Ectodermal cell (in vitro differentiated cells): Measurements from ENCODE around the gene NUCKS1. TPM values are rescaled to one million over a fixed set of nuclear protein-coding genes. Genes with fewer than 3 reads are reported as not detected.

Experiments used
- H3K27ac ChIP-seq: 2 replicates; pipeline ENCODE4 v1.7.0; 2013; ENCODE audit warnings: mild to moderate bottlenecking, low read depth, low read length; ENCODE audit not compliant: insufficient read depth, poor library complexity, severe bottlenecking
- H3K27me3 ChIP-seq: 2 replicates; pipeline ENCODE4 v1.7.0; 2013; ENCODE audit warnings: mild to moderate bottlenecking, low read length; ENCODE audit not compliant: insufficient read depth, control insufficient read depth, poor library complexity, severe bottlenecking
- H3K36me3 ChIP-seq: one replicate; pipeline ENCODE4 v1.7.0; 2013; ENCODE audit warnings: low read length; ENCODE audit not compliant: control insufficient read depth, insufficient read depth
- H3K4me1 ChIP-seq: one replicate; pipeline ENCODE4 v1.7.0; 2013; ENCODE audit warnings: low read length; ENCODE audit not compliant: control insufficient read depth, insufficient read depth
- H3K4me3 ChIP-seq: 2 replicates; pipeline ENCODE4 v1.7.0; 2013; ENCODE audit warnings: low read depth, low read length, control low read depth; ENCODE audit not compliant: insufficient read depth
- H3K9me3 ChIP-seq: 2 replicates; pipeline ENCODE4 v1.7.0; 2013; ENCODE audit warnings: mild to moderate bottlenecking, low read length, moderate library complexity; ENCODE audit not compliant: control insufficient read depth
- WGBS, 2 experiments: methylation state at CpG; one replicate each; pipeline ENCODE4 v1.1.7; 2013; ENCODE audit warnings: missing lambda C conversion rate in 2 of 2; 5-methylcytosine and 5-hydroxymethylcytosine counted together
- polyA plus RNA-seq, 4 experiments: library from polyadenylated mRNA; stranded (reverse); fragments of 50-300 nt; gene quantifications; one replicate each; pipeline ENCODE4 v1.2.3, GENCODE V29; 2013

The NUCKS1 gene
- 455 TPM for polyA plus RNA-seq (2013, experiment 1 of 4)
- 448 TPM for polyA plus RNA-seq (2013, experiment 2 of 4)
- 311 TPM for polyA plus RNA-seq (2013, experiment 3 of 4)
- polyA plus RNA-seq (2013, experiment 4 of 4) = 357 TPM

- 1% methylated on average over 27 of the region's 27 CpGs for WGBS, 2 experiments
- no peaks in the 10 kb centered on the region for H3K9me3 ChIP-seq
- peak within 1 kb of the TSS; percentile 97 for H3K4me3 ChIP-seq
- peak within 1 kb of the TSS; percentile 87 for H3K27ac ChIP-seq
- peaks cover 9% of the 10 kb centered on the region for H3K4me1 ChIP-seq
- no peaks in the 10 kb centered on the region for H3K27me3 ChIP-seq
- H3K36me3 ChIP-seq = no peaks in the 10 kb centered on the region
Measured at GRCh38 chr1:205750138-205751035, at the start of gene NUCKS1. Gene NUCKS1 (minus strand): TSS chr1:205750182. CDS start chr1:205749973, 209 bp downstream.

GRCh38 chr1:205798577-205798976, 48.6 kb upstream of the NUCKS1 start:
- Histone ChIP-seq H3K36me3 (peaks cover 7% of the 10 kb centered on the region), H3K9me3 (no peaks in the 10 kb centered on the region), H3K27me3 (no peaks in the 10 kb centered on the region), H3K4me1 (peaks cover 28% of the 10 kb centered on the region), H3K27ac (no peak overlapping the region), H3K4me3 (no peak overlapping the region)
- 75 to 76% methylated on average over 5 of the region's 5 CpGs for WGBS, 2 experiments

GRCh38 chr1:205797168-205797567, 47.2 kb upstream of the NUCKS1 start:
- no peak overlapping the region for H3K27ac ChIP-seq
- 92 to 95% methylated on average over 2 of the region's 2 CpGs for WGBS, 2 experiments
- H3K36me3 ChIP-seq = peaks cover 7% of the 10 kb centered on the region
- H3K4me3 ChIP-seq = no peak overlapping the region
- H3K4me1 ChIP-seq = peaks cover 40% of the 10 kb centered on the region
- no peaks in the 10 kb centered on the region for H3K9me3 ChIP-seq
- no peaks in the 10 kb centered on the region for H3K27me3 ChIP-seq

GRCh38 chr1:205794011-205794730, 44.2 kb upstream of the NUCKS1 start:
- Histone ChIP-seq H3K4me1 (peaks cover 22% of the 10 kb centered on the region), H3K9me3 (no peaks in the 10 kb centered on the region), H3K27ac (no peak overlapping the region), H3K36me3 (peaks cover 6% of the 10 kb centered on the region), H3K4me3 (no peak overlapping the region), H3K27me3 (no peaks in the 10 kb centered on the region)
- WGBS, 2 experiments = 74 to 78% methylated on average over 5 of the region's 5 CpGs

GRCh38 chr1:205792961-205793673, 43.1 kb upstream of the NUCKS1 start:
- Histone ChIP-seq H3K36me3 (no peaks in the 10 kb centered on the region), H3K4me3 (no peak overlapping the region), H3K4me1 (peaks cover 22% of the 10 kb centered on the region), H3K27ac (peak overlapping the region; percentile 16), H3K9me3 (no peaks in the 10 kb centered on the region), H3K27me3 (no peaks in the 10 kb centered on the region)
- whole genome bisulfite sequencing, 2 experiments = 71 to 74% methylated on average over 6 of the region's 6 CpGs

- Histone ChIP-seq H3K9me3 (no peaks in the 10 kb centered on the region), H3K27me3 (no peaks in the 10 kb centered on the region), H3K36me3 (no peaks in the 10 kb centered on the region), H3K4me1 (peaks cover 22% of the 10 kb centered on the region), H3K27ac (no peak overlapping the region), H3K4me3 (no peak overlapping the region)
- WGBS, 2 experiments = 93 to 94% methylated on average over 8 of the region's 8 CpGs
Measured at GRCh38 chr1:205792481-205792881, 42.5 kb upstream of the NUCKS1 start.

- no peaks in the 10 kb centered on the region for H3K36me3 ChIP-seq
- peaks cover 22% of the 10 kb centered on the region for H3K4me1 ChIP-seq
- H3K27me3 ChIP-seq = no peaks in the 10 kb centered on the region
- no peak overlapping the region for H3K4me3 ChIP-seq
- WGBS, 2 experiments = 68 to 70% methylated on average over 5 of the region's 5 CpGs
- H3K27ac ChIP-seq = no peak overlapping the region
- H3K9me3 ChIP-seq = no peaks in the 10 kb centered on the region
Measured at GRCh38 chr1:205791568-205792180, 41.7 kb upstream of the NUCKS1 start.

- peaks cover 12% of the 10 kb centered on the region for H3K4me1 ChIP-seq
- no peaks in the 10 kb centered on the region for H3K9me3 ChIP-seq
- H3K27ac ChIP-seq = no peak overlapping the region
- H3K27me3 ChIP-seq = no peaks in the 10 kb centered on the region
- 82 to 85% methylated on average over 10 of the region's 10 CpGs for WGBS, 2 experiments
- no peaks in the 10 kb centered on the region for H3K36me3 ChIP-seq
- H3K4me3 ChIP-seq = no peak overlapping the region
Measured at GRCh38 chr1:205787287-205787916, 37.4 kb upstream of the NUCKS1 start.

GRCh38 chr1:205786601-205787000, 36.6 kb upstream of the NUCKS1 start:
- H3K4me3 ChIP-seq = no peak overlapping the region
- H3K36me3 ChIP-seq = no peaks in the 10 kb centered on the region
- 73% methylated on average over 4 of the region's 4 CpGs for WGBS, 2 experiments
- H3K27ac ChIP-seq = no peak overlapping the region
- no peaks in the 10 kb centered on the region for H3K27me3 ChIP-seq
- peaks cover 6% of the 10 kb centered on the region for H3K4me1 ChIP-seq
- no peaks in the 10 kb centered on the region for H3K9me3 ChIP-seq
